Measurements from ENCODE around the gene FILIP1L. TPM values are rescaled to one million over a fixed set of nuclear protein-coding genes. Genes with fewer than 3 reads are reported as not detected.
"Not testable (repeated sequence)": the region's sequence is repeated elsewhere in the genome, so short reads cannot be mapped to it uniquely, and the experiment has no call there.

Gene FILIP1L
- total RNA-seq, 1 experiment from 2014 or later, result 4.3 TPM

GRCh38 chr3:100098784-100099070, 15.6 kb downstream of the FILIP1L start:
- Histone ChIP-seq H3K9me3 (ENCODE audit: low read depth, low read length, poor library complexity, severe bottlenecking) (no peaks in the 10 kb centered on the region), H3K27ac (ENCODE audit: low read depth, low read length, poor library complexity, severe bottlenecking) (no peak overlapping the region), H3K27me3 (replicated peaks; ENCODE audit: insufficient read depth, low read depth, low read length, poor library complexity) (no peaks in the 10 kb centered on the region), H3K36me3 (ENCODE audit: insufficient read depth, low read length, poor library complexity, severe bottlenecking) (no peaks in the 10 kb centered on the region), H3K4me3 (ENCODE audit: low read depth, low read length, poor library complexity, severe bottlenecking) (no peak overlapping the region), H3K4me1 (ENCODE audit: insufficient read depth, low read length, poor library complexity, severe bottlenecking) (peaks cover 10% of the 10 kb centered on the region)
- POLR2A ChIA-PET (ENCODE audit: low non-redundant PET), result interaction anchor here (0.5 kb wide), 1 partner anchor 25 kb away, joined by 9 read pairs; no protein-coding TSS in a partner anchor
- TF ChIP-seq CTCF (conservative IDR thresholded peaks at IDR 0.05; ENCODE audit: low read depth, low read length), result no peak
- TF ChIP-seq EZH2 (IDR thresholded peaks at IDR 0.05; ENCODE audit: borderline replicate concordance, low read depth, low read length, poor library complexity, severe bottlenecking), result no peak
- no peak for DNase-seq (ENCODE audit: low spot score)
- CTCF ChIA-PET, result no interaction called here
- intact Hi-C loops (cut with micrococcal nuclease; ENCODE audit: unreplicated experiment), result no loop called here
- BruUV-seq (replicated peaks), result no TSS peak

GRCh38 chr3:100097919-100098783, 16.1 kb downstream of the FILIP1L start:
- Histone ChIP-seq H3K9me3 (ENCODE audit: low read depth, low read length, poor library complexity, severe bottlenecking) (no peaks in the 10 kb centered on the region), H3K27ac (ENCODE audit: low read depth, low read length, poor library complexity, severe bottlenecking) (no peak overlapping the region), H3K27me3 (replicated peaks; ENCODE audit: insufficient read depth, low read depth, low read length, poor library complexity) (no peaks in the 10 kb centered on the region), H3K4me1 (ENCODE audit: insufficient read depth, low read length, poor library complexity, severe bottlenecking) (peaks cover 13% of the 10 kb centered on the region), H3K4me3 (ENCODE audit: low read depth, low read length, poor library complexity, severe bottlenecking) (no peak overlapping the region), H3K36me3 (ENCODE audit: insufficient read depth, low read length, poor library complexity, severe bottlenecking) (no peaks in the 10 kb centered on the region)
- no TSS peak for BruUV-seq (replicated peaks)
- TF ChIP-seq CTCF (conservative IDR thresholded peaks at IDR 0.05; ENCODE audit: low read depth, low read length) (no peak), EZH2 (IDR thresholded peaks at IDR 0.05; ENCODE audit: borderline replicate concordance, low read depth, low read length, poor library complexity, severe bottlenecking) (no peak)
- ChIA-PET POLR2A (ENCODE audit: low non-redundant PET) (interaction anchor here (0.5 to 0.6 kb wide), 2 partner anchors 24 to 1590 kb away, joined by 9 to 10 read pairs; no protein-coding TSS in a partner anchor), CTCF (no interaction called here)
- no peak for DNase-seq (ENCODE audit: low spot score)
- intact Hi-C loops (cut with micrococcal nuclease; ENCODE audit: unreplicated experiment), result no loop called here

- no TSS peak for BruUV-seq (replicated peaks)
- POLR2A ChIA-PET (ENCODE audit: low non-redundant PET), result no interaction called here
- intact Hi-C loops (cut with micrococcal nuclease; ENCODE audit: unreplicated experiment), result no loop called here
- TF ChIP-seq EZH2 (IDR thresholded peaks at IDR 0.05; ENCODE audit: borderline replicate concordance, low read depth, low read length, poor library complexity, severe bottlenecking) (no peak), CTCF (conservative IDR thresholded peaks at IDR 0.05; ENCODE audit: low read depth, low read length) (no peak)
- CTCF ChIA-PET, result no interaction called here
- Histone ChIP-seq H3K27ac (ENCODE audit: low read depth, low read length, poor library complexity, severe bottlenecking) (no peak overlapping the region), H3K27me3 (replicated peaks; ENCODE audit: insufficient read depth, low read depth, low read length, poor library complexity) (no peaks in the 10 kb centered on the region), H3K36me3 (ENCODE audit: insufficient read depth, low read length, poor library complexity, severe bottlenecking) (no peaks in the 10 kb centered on the region), H3K4me3 (ENCODE audit: low read depth, low read length, poor library complexity, severe bottlenecking) (no peak overlapping the region), H3K4me1 (ENCODE audit: insufficient read depth, low read length, poor library complexity, severe bottlenecking) (peaks cover 13% of the 10 kb centered on the region), H3K9me3 (ENCODE audit: low read depth, low read length, poor library complexity, severe bottlenecking) (no peaks in the 10 kb centered on the region)
- DNase-seq (ENCODE audit: low spot score), result no peak
Measured at GRCh38 chr3:100096866-100097265, 17.4 kb downstream of the FILIP1L start.

GRCh38 chr3:100096286-100096685, 18.0 kb downstream of the FILIP1L start:
- DNase-seq (ENCODE audit: low spot score); intact Hi-C loops (cut with micrococcal nuclease; ENCODE audit: unreplicated experiment); CTCF ChIA-PET: not testable (repeated sequence)

More at GRCh38 chr3:100096286-100096685, 18.0 kb downstream of the FILIP1L start:
- peaks cover 13% of the 10 kb centered on the region for H3K4me1 ChIP-seq (ENCODE audit: insufficient read depth, low read length, poor library complexity, severe bottlenecking)
- H3K27ac ChIP-seq (ENCODE audit: low read depth, low read length, poor library complexity, severe bottlenecking); BruUV-seq (replicated peaks); H3K9me3 ChIP-seq (ENCODE audit: low read depth, low read length, poor library complexity, severe bottlenecking); H3K27me3 ChIP-seq (replicated peaks; ENCODE audit: insufficient read depth, low read depth, low read length, poor library complexity); H3K4me3 ChIP-seq (ENCODE audit: low read depth, low read length, poor library complexity, severe bottlenecking); POLR2A ChIA-PET (ENCODE audit: low non-redundant PET); H3K36me3 ChIP-seq (ENCODE audit: insufficient read depth, low read length, poor library complexity, severe bottlenecking): not testable (repeated sequence)
